HG03045 (cell line): ENCODE results near the gene CYP4V2.

ENCODE experiments used
- ATAC-seq: cut with Tn5 transposase; IDR thresholded peaks from one replicate; pipeline ENCODE4 v1.9.1; 2021; ENCODE audit warnings: mild to moderate bottlenecking, moderate library complexity; ENCODE audit not compliant: unreplicated experiment

The CYP4V2 gene

GRCh38 chr4:186191200-186192065, at the start of gene CYP4V2:
TSS of gene CYP4V2 (plus strand) at chr4:186191567. CDS start at chr4:186191824, 257 bp downstream.
- ATAC-seq = peak; percentile 86

DNA sequence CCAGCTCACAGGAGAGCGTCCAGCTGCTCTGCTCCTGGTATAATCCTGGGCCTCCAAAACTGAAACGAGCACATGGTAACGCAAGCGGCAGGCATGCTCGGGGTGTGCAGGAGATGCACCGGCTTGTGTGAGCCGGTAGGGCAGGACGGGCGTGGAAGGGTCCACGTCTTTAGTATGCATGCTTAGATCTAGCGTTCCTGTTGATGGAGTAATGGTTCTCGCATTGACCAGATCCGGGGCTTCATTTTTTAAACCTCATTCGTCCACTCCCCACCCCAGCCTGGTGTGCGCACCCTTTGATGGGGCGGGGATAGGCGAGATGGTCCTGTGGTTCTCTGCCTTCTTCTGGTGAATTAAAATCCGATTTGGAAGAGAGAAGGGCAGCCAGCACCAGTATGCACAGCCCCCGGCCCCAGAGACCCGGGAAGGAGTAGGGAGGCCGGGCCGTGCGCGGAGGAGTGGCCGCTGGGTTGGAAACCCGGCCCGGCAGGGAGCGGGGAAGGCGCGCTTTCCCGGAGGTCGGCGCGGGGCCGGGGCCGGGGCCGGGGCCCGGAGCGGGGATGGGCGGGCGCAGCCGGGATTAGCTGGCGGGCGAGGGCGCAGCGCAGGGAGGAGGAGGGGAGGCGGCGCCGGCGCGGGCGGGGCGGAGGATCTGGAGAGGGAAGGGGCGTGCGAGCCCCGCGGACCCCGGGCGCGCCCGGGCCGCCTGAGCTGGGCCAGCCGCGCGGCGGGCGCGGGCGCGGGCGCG, 47.0 kb upstream of the CYP4V2 start:
- ATAC-seq = peak; percentile 54

- peak; percentile 42 for ATAC-seq
Measured at GRCh38 chr4:186144946-186145569, 46.3 kb upstream of the CYP4V2 start.

GRCh38 chr4:186146458-186146857, 44.9 kb upstream of the CYP4V2 start:
- no peak for ATAC-seq

GRCh38 chr4:186148336-186148975, 42.9 kb upstream of the CYP4V2 start:
- ATAC-seq = no peak

DNA sequence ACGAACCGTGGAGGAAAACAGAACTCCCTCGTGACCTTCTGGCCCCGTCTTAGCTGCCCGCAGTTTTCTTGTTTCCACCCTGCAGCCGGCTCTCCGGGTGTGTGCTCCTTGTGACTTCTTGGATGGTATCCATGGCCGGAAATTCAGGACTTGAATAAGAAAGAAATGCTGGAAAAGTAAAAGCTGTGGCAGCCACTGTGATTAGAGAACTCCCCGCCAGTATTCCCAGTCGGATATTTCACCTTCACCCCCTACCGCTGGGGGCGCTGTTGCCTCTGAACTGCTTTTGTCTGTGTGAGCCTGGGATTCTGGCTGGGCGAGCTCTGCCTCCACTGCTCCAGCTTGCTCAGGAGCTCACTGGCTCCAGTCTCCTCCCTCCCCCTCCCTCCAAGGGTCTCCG, 41.5 kb upstream of the CYP4V2 start:
- ATAC-seq = no peak

DNA sequence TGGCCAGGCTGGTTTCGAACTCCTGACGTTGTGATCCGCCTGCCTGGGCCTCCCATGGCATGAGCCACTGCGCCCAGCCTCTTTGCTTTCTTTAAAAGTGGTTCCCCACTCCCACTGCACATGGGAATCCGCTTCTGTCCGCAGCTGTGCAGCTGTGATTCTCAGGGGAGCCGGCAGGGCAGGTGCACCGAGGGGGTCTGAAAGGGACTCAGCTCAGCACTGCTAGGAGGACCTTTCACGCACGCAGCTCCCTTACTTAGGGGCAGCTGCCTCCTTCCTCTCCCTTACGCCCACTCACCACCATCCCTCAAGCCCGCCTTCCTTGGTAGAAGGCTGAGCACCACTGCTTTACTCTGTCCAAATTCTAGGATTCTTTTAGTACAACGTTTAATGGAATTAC, 40.4 kb upstream of the CYP4V2 start:
- ATAC-seq = no peak

GRCh38 chr4:186151499-186151898, 39.9 kb upstream of the CYP4V2 start:
- no peak for ATAC-seq

GRCh38 chr4:186158021-186158813, 33.1 kb upstream of the CYP4V2 start:
- ATAC-seq = no peak

GRCh38 chr4:186158966-186159365, 32.4 kb upstream of the CYP4V2 start:
- no peak for ATAC-seq

DNA sequence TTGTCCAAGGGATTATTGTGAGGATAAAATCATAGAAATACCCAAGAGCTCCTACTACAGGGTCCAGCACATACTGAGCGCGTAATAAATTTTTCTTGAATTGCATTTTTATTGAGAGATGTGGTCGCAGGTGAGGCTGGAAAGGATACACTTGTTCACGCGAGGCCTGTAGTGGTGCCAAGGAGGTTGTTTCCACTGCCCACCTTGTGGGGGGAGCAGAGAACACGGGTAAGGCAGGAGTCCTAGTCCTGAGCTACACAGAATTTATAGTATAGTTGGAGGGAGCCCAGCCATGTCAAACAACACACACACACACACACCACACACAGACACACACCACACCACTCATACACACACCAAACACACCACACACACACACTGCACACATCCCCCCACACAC, 31.8 kb upstream of the CYP4V2 start:
- ATAC-seq = no peak

DNA sequence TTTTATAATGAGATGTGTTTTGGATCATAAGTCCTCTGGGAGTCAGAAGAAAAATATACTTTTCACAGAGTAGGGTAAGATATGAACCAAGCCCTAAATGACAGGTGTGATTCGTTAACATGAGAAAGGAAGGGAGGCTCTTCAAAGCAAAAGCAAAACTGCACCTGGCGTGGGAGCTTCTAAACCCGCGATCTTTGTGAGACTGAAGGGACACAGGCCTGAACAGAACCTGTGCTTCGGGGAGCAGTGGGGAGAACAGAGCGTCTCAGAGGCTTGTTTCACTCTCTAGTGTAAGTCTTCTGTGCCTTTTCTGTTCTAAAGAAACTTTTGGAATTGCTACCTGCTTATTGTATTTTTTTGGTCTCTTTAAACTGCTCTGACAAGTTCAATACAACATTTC, 30.2 kb upstream of the CYP4V2 start:
- peak; percentile 97 for ATAC-seq

DNA sequence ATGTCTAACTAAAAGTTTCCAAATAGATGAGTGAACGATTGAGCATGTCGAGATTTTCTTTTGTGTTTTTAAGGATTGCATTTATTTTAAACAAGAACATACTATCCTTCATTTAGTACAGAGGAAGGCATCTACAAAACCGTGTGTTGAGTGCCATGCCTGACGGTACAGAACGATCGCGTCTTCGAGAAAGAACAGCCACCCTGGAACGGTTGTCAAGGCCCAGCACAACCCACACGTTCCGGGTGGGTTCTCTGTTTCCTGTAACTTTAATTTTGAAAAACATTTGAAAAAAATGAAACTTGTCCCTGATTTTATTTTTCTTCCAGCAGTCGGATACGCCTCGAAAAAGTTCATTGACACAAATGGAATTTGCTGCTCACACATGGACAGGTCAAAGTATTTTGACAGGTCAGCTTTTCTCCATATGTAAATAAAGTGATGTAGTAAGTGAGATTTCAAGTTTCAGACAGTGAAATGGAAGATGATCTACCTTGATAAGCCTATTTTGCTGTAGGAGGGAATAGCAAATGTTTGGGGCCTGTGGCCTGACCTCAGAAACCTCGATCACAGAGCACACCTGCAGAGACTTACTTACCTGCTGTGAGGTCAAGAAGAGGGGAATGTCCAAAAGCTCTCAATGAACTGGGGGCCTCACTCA, 24.4 kb upstream of the CYP4V2 start:
- no peak for ATAC-seq

- ATAC-seq = no peak
Measured at GRCh38 chr4:186167605-186168004, 23.8 kb upstream of the CYP4V2 start.

DNA sequence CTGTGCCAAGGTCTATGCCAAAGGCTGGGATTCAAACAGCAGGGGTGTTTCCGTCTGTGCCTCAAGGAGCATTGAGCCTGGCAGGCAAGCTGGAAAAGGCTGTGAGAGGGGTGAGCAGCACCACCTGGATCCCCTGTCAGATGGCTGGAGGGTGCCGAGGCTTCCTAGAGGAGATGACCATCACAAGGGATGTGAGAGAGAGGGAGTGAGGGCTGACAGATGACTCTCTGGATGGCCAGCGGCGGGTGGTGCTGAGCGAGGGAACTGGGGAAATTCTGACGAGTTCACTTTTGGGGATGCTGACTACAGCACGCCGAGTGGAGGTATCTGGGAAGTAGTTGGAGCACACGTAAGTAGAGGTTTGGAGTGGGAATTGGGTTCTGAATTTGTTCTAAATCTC, 22.6 kb upstream of the CYP4V2 start:
- no peak for ATAC-seq

- ATAC-seq = no peak
Measured at GRCh38 chr4:186169333-186169944, 21.9 kb upstream of the CYP4V2 start.

GRCh38 chr4:186169945-186170802, 21.2 kb upstream of the CYP4V2 start:
- no peak for ATAC-seq

DNA sequence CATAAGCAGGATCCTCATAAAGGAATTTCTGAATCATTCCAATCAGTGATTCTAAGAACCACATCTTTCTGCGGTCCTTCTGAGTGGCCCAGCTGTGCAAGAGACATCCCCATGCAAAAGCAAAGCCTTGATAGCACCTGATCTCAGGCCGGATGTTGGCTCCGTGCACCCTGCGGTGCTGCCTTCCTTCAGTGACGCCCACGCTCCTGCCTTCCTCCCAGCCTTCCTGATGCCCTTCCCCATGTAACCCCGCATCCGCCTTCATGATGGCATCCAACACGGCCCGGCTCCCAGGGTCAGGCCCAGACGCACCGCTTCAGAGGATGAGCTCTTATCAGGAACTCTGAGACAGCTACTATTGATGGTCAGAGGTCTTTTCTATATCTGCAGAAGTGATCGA, 20.4 kb upstream of the CYP4V2 start:
- no peak for ATAC-seq
